Activated CD4-positive, alpha-beta T cell treated with anti-CD3 and anti-CD28 coated beads, Interleukin-2, Interleukin-4, amounts not matched to agents 100 ng/mL and 50 ng/mL, durations not matched to agents 16 hours and 8 hours (primary cell): ENCODE results near the gene WDR74.
"Not testable (repeated sequence)": the region's sequence is repeated elsewhere in the genome, so short reads cannot be mapped to it uniquely, and the experiment has no call there.

Source experiments
- DNase-seq: peaks from one replicate; pipeline ENCODE4 v3.0.0-alpha.2; 2020; ENCODE audit warnings: low spot score

Gene WDR74

GRCh38 chr11:62860835-62861563 is 21.6 kb upstream of the WDR74 start:
- DNase-seq, result peak; percentile 63

GRCh38 chr11:62859281-62859703 is 19.9 kb upstream of the WDR74 start:
- not testable (repeated sequence) for DNase-seq

GRCh38 chr11:62858201-62858600 is 18.8 kb upstream of the WDR74 start:
- DNase-seq, result no peak

DNA sequence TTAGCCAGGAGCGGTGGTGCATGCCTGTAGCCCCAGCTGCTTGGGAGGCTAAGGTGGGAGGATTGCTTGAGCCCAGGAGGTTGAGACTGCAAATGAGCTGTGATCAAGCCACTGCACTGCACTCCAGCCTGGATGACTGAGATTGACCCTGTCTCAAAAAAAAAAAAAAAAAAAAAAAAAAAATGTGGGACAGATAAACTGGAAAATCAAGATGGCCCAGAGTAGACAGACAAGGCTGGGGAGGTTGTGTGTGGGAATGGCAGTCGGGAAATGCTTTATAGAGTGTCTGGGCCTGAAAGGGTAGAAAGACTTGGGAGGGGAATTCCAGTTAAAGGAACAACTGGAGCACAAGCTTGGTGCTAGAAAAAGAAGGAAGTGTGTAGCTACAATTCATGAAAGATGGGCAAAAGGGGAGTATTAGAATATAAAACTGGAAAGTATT is 18.2 kb upstream of the WDR74 start:
- DNase-seq, result no peak

DNA sequence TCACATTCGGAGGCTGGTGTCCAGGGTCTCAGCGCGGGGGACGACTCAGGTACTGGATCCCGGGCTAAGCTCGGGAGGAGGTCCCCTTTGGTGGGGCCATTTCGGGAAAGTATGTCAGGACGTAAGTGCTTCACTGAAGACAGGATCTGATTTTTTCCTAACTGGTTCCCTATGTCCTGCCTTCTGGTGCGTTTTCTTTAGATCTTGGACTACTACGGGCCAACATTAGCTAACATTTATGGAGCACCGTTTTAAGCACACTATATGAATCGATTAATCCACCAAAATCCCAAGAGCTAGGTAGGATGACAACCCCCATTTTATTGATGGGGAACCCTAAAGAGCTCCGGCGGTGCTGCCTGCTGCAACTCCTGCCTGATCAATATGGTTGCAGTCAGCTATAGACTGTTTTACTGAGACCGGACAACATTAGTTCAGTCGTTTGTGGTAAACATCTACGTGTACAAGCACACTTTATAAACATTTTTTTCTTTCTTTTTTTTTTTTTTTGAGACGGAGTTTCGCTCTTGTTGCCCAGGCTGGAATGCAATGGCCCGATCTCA is 17.0 kb upstream of the WDR74 start:
- DNase-seq, result no peak

DNA sequence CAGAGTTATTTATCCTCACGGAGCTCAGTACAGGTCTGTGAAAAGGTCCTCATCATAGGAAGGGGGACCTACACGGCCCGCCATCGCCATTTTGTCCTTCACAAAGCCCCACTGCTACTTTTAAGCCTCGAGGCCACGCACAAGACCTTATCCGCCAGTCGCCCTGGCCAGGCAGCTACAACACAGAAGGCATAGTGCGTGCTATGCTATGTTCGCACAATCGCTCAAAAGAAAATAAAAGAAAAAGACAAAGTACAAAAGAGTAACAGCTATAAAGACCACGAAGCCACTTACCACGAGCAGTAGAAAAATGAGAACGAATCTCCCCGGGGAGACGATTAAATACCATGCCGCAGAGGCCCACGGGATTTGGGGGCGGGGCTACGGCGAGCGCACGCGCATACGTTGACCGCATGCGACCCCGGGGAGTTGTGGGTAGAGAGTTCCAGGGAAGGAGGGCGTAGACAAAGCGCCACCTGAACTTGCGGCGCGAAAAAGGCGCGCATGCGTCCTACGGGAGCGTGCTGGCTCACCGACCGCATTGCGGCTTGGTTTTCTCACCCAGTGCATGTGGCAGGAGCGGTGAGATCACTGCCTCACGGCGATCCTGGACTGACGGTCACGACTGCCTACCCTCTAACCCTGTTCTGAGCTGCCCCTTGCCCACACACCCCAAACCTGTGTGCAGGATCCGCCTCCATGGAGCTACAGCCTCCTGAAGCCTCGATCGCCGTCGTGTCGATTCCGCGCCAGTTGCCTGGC is 16.4 kb upstream of the WDR74 start:
- DNase-seq, result peak; percentile 99

- peak; percentile 46 for DNase-seq
Observed at GRCh38 chr11:62854825-62855570, 15.6 kb upstream of the WDR74 start.

GRCh38 chr11:62854013-62854824 is 14.8 kb upstream of the WDR74 start:
- DNase-seq, result no peak

DNA sequence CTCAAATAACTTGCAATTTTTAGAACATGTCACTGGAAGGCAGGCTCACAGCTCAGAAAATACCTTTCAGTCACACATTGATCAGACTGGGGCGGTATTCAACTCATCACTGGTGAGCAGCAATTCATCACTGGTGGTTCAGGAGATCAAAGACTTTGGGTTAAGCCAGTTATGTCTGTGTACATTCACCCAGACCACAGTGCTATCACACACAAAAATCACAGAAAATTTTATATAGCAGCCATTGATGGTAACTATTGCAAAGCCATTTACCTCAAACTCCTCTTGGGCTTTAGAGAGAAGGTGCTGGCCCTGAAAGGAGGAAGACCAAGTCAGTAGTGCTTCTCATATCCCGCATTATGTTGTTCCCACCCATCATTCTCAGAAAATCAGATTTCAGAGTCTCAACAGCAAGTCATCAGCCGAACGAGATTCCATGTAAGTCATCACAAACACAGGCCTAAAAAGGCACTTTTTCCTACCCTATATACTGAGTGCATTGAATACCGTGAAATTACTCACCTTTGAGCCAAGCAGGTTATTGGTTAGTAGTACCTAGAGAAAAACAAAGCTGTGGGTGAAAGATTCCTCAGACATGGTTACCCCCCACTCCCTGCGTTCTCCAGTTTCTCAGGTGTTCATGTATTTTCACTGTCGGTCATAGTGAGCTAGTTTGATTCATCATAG is 14.0 kb upstream of the WDR74 start:
- peak; percentile 40 for DNase-seq

DNA sequence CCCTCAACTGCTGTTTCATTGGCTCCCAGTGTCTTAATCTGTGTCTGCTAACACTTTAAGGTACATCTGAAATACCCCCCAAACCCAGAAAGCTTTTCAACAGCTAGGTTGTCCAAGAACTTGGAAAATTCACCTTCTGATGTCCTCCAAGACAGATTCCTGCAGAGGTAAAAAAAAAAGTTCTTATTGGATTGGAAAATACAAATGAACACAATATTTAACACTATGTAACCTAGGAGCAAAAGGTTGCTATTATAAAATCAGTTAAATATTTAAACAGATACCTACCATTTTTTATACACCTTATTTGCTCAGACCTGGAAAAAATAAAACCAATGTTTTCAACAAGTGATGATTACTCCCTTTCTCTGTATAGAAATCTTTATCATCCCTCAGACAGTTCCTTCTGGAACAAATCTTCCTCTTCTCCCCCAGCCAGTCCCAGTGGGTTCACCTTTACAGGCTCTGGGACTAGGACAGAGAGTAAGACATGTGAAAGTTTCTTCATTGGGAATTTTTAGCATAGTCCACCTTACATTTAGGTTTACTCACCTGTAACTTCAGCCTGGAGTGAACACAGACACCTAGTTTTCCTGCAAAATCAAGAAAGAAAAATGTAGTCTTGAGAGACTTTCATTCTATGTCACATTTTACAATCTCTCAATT is 13.3 kb upstream of the WDR74 start:
- DNase-seq, result no peak

- DNase-seq, result no peak
Observed at GRCh38 chr11:62851807-62852522, 12.6 kb upstream of the WDR74 start.

DNA sequence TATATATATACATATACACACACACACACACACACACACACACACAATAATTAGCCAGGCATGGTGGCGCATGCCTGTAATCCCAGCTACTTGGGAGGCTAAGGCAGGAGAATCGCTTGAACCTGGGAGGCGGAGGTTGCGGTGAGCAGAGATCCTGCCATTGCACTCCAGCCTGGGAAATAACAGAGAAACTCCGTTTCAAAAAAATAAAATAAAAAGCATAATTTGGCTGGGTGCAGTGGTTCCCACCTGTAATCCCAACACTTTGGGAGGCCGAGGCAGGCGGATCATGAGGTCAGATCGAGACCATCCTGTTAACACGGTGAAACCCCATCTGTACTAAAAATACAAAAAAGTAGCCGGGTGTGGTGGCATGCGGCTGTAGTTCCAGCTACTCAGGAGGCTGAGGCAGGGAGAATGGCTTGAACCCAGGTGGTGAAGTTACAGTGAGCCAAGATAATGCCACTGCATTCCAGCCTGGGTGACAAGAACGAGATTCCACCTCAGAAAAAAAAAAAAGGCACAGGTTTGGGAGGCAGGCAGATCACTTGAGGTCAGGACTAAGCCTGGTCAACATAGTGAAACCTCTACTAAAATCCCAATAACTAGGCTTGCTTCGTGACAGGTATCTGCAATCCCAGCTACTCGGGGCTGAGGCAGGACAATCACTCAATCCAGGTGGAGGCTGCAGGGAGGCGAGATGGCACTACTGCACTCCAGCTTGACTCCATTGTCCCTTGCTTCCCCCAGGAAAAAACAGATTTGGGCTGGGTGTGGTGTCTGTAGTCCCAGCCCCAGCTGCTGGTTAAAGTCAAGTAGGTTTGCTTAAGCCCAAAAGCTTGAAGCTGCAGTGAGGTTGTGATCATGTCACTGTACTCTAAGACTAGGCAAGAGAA is 11.8 kb upstream of the WDR74 start:
- DNase-seq, result peak; percentile 61

GRCh38 chr11:62847767-62848314 is 8.5 kb upstream of the WDR74 start:
- DNase-seq, result no peak

- DNase-seq, result no peak
Observed at GRCh38 chr11:62846177-62846576, 6.8 kb upstream of the WDR74 start.

- DNase-seq, result no peak
Observed at GRCh38 chr11:62844154-62844553, 4.8 kb upstream of the WDR74 start.

GRCh38 chr11:62843466-62843865 is 4.1 kb upstream of the WDR74 start:
- no peak for DNase-seq

DNA sequence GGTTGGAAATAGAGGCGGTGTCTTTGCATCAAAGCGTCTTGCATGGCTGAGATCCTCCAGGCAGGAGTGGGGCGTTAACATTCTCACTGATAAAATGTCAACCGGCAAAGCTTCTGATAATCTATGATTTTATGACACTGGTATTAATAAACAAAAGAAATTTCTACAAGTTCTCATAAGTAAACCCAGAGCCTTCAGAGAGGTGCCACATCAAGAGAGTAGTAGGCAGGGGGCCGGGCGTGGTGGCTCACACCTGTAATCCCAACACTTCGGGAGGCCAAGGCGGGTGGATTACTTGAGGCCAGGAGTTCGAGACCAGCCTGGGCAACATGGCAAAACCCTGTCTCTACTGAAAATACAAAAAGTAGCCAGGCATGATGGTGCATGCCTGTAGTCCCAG is 3.5 kb upstream of the WDR74 start:
- DNase-seq, result not testable (repeated sequence)

GRCh38 chr11:62842171-62842741 is 2.9 kb upstream of the WDR74 start:
- DNase-seq, result peak; percentile 34
